DMS153 (cell line): ENCODE measurements around the gene RASGRF1.

ENCODE experiments used
- DNase-seq: peaks from one replicate; lab custom pipeline; 2025; lab: John Stamatoyannopoulos, UW

The RASGRF1 gene

DNA sequence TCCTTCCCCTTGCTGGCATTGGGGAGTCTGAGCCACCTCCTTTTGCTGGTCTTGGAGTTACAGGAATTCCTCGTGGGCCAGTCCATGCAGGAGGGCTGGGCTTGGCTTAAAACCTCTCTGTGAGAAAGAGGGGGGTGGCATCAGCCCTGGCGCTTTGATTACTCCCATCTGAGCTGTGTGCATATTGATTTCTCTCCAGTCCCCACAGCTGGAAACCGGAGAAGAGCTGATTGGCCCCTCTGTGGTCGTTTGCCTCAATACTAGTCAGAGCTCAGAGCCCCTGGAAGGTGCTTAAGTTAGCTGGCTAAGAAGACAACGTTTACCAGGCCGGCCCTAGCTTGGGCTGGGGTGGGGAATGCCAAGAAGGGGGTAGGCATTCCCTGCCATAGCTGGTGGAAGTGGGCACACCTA is 4.0 kb upstream of the RASGRF1 start:
- DNase-seq: no peak

DNA sequence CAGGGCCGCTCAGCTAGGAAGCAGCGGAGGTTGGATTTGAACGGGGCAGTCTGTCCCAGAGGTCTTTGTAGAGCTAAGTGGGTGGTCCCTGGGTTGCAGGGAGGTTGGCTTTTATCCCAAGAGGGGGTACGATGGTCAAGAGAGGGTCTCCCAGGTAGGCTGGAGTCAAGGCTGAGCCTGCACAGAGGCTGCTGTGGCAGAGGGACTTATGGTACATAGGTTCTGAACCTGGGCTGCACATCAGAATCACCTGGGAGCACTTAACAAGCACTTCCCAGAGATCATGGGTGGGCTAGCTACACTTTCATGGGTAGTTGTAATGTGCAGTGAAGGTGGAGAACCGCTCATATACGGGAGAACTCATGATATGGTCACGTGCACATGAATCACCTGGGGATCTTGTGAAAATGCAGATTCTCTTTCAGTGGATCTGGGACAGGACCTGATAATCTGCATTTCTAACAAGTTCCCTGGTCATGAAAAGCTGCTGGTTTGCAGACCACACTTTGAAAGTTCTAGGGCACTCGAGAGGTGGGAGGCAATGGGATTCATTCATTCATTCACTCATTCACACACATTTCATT is 2.9 kb upstream of the RASGRF1 start:
- DNase-seq: no peak

DNA sequence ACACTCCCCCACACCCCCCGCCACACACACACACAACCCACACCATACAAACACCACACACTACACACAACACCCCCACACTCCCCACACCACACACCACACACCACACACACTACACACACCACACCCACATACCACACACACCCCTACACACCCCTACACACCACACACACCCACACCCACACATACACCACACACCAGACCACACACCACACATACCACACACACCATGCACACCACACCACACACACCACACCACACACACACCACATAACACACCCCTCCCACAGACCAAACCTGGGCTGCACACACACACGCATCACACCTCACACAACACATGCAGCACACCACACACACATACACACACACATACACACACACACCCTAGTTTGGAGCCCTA is 1.8 kb upstream of the RASGRF1 start:
- DNase-seq: no peak

DNA sequence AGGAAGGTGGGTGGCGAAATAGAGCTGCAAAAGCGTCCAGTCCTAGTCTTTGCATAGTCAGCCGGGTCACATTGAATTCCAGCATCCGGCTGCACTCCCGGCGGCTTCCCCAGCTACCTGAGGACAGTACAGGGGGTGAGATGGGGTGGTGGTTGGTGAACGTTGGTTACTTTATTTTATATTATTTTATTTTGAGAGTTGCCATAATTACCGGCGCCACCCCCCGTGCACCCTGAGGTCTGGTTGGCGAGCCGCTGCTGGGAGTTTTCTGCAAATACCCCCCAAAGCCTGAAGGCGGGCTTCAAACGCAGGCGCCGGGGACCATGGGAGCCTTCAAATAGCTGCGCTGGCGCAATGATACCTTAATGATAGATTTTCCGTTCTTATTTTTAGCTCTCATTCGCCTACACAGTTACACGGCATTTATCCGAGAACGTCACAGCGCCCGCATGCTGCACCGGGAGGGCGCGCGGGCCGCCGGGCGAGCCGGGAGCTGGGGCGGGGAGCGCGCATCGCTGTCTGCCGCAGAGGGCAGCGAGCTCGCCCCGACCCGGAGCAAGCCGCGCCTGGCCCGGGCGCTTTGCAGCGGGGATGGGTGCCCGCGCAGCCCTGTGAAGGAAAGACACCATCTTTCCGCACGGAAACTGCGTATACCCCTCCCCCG is 756 bp upstream of the RASGRF1 start:
- DNase-seq: no peak

DNA sequence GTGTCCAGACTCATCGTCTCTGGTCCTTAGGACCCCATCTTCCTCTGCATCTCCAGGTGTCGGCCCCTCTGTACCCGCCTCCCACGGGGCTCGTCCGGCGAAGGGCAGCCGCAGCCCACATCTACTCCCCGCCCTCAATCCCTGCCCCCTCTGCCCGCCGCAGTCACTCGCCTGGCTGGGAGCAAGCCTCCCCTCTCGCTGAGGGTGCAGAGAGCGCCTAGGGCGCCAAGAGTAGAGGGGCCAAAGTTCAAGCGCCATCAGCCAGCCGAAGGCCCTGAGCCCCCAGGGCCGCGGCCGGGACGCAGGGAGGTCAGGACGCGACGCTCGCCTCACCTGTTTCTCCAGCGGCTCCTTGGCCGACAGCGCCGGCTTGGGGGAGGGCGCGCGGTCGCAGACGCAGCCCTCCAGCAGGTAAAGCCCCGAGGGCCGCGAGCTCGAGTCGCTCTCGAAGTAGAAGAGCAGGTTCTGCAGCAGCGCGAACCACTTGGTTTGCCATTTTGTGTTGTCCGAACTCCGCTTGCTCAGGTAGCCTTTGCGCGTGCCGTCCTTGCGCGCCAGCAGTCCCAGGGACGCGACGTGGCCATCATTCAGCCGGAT is 592 bp downstream of the RASGRF1 start:
- DNase-seq: no peak

DNA sequence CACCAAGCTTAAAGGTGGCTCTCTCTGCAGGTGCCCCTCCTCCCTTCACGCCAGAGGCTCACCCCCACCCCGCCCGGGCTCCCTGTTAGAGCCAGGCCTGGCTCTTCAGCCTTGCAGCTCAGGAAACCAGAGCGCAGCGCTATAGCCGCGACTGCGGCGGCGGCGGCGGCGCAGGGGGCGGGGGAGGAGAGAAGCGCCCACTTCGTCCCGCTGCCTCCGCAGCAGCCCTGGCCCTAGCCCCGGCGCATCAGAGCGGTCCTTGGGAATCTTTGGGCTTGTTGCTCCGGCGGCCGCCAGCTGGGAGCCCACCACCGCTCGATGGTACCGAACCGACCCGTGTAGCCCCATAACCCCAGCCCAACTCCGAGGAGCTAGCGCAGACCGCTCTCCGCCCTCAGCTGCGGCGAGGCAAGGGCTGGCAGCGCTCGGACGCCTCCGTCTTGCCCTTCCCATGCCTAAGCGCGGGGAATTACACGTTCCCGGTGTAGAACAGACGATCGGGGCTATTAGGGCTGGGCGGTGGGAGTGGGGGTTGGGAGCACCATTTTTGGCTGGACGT is 1.2 kb downstream of the RASGRF1 start:
- DNase-seq: no peak

DNA sequence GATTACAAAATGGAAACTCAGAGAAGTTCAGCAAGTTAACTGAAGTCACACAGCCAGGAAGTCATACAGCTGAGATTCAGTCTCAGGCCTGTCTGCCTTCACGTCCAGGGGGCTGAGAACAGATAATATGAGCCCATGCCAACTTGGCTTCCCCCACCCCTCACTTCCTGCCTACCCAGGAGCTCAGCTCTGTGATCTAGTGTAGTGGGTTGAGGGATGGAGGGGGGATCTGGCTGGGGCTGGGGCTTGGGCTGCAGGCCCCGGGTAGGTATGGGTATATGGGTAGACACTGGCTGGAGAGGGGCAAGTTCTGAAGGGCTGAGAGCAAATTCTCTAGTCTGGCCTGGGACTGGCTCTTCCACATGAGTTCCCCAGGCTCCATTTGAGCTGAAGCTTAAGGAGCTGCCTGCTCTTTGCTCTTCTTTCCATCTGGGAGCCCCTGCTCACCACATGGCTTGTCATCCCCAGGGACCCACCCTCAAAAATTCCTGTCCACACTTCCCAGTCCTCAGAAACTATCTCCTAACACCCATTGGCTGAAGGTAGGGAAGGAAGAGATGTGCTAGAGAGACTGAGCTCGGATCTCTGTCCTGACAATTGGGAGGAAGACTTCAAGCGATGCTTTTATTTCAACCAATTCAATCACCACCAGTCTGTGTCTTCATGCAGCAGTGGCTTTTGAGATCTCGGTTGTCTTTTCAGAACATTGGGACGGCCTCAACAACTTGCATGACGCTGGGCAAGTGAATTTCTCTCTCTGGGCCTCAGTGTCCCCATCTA is 2.0 kb downstream of the RASGRF1 start:
- DNase-seq: no peak

DNA sequence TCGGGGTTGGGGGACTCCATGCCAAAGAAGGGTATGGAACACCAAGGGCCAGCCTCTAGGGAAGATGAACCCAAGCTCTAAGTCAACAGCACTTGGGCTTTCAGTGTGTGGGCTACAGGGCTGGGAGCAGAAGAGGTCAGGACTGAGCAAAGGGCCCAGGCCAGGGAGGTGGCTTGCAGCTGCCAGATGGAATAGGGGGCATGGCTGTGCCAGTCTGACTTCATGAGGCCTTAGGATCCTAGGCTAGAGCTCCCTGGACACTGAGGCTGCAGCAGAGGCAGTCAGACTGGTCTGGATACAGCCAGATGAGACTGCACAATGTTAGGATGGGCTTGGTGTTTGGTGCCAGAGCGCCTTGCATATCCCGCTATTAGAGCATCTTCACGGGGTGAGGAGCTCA is 3.8 kb downstream of the RASGRF1 start:
- no peak for DNase-seq

DNA sequence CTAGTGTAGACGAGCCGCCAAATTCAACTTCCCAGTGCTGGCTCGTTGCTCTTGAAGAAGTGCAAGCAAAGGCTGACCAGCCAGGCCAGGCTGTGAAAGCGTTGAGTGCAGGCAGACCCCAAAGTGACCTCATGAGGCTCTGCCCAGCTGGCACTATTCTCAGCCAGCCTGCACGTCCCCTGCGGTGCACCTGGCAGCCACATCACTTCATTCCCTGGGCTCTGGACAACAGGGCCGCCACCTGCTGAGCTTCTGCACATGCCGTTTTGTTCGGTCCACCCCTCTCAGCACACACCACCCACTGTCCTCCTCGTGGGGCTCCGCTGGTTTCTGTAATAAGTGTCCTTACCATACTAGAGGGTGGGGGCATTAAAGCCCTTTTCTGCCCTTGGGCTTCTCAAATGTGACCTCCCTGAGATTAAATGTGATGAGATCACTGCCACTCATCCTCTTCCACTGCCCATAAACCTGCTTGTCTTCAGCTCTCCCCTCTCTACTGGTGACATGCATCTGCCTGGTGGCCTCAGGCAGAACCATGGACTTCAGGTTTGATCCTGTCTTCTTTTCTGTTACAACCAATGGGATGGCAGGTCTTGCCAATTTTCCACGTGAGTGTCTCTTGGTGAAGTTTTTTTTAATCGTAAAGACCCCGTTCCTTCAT is 6.1 kb downstream of the RASGRF1 start:
- DNase-seq: no peak

DNA sequence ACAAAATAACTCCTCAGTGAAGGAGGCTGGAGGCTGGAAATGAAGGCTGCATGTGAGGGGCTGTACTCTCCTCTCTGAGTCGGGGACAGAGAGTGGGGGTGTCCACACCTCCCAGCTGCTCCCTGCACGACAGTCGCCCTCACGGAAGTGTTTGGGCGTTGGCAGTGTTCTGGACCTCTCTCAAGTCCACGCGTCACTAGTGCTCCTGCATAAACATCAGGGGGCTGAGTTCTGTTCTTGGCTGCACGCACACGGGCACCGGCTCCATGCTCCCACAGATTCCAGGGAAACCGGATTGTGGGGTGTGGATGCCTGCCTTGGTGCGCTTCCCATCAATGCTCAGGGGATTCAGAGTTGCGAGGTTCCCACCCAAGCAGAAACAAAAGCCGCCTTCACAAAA is 7.4 kb downstream of the RASGRF1 start:
- DNase-seq: no peak

DNA sequence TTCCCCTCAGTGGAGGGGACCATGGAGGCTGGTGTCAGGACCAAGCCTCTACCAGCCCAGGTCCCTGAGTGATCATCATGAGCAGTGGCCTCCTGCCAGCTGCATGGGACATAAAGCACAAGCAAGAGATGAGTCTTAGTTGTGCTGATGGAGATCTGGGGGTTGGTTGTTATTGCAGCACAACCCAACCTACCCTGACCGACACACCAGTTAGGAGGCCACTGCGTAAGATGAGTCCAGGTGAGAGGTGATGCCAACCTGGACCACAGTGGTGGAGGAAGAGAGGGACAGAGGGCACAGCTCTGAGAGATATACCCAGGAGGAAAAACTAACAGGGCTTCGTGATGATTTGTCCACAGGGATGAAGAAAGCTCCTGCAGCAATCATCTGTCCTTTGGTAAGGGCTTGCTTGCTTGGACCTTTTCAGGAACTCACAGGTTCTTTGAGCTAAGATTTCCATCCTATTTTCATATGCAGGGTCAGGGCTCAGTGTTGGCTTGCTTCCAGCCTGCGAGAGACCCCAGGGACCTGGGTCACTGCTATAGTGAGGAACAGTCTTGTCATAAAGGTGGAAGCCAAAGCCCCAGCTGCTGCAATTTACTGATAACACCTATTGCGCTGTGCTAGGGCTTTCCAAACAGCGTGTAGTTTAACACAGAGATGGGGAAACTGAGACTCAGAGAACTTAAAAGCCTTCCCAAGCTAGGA is 8.1 kb downstream of the RASGRF1 start:
- no peak for DNase-seq

DNA sequence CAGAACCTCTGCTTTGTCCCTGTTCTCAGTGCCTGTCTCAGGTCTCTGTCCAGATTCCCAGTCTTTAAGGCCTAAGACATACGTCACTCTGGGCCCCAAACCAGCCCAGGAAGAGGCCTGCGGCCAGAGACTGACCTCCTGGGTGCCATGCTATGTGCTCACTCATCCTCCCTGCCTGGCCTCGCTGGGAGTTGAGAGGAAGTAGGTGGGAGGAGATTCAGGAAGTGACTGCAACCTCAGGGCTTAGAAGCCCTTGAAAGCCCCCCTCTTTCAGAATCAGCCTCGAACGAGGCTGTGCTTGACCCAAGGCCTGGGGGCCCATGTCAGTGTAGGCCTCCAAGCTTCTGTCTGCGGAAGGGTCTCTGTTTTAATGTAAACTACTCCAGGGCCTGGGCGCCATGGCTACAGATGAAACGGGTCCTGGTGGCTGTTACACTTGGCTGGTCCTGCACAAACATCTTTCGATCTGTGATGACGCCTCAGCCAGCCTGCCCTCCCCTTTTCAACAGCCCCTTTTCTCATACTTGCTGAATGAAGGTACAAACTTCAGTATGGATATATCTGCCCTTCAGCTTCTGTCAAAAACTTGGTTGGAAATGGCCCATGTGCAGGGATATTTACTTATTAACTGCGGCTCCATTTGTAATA is 11.7 kb downstream of the RASGRF1 start:
- DNase-seq: no peak

DNA sequence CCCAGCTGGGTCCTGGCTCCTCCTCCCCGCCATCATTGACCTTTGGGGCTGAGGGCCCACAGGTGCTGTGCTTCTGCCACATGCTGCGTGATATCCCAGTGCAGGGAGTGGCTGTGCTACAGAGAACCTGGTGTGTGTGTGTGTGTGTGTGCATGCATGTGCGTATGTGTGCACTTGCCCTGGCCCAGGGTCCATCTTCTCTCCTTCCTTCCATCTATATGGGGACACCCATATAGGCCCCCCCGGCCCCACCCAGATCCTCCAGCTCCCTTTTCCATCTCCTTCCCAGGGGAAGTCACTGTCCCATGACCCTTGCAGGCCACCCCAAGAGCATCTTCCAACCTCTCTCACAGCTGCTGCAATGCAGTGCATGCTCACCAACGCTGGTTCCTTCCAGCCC is 12.6 kb downstream of the RASGRF1 start:
- no peak for DNase-seq

DNA sequence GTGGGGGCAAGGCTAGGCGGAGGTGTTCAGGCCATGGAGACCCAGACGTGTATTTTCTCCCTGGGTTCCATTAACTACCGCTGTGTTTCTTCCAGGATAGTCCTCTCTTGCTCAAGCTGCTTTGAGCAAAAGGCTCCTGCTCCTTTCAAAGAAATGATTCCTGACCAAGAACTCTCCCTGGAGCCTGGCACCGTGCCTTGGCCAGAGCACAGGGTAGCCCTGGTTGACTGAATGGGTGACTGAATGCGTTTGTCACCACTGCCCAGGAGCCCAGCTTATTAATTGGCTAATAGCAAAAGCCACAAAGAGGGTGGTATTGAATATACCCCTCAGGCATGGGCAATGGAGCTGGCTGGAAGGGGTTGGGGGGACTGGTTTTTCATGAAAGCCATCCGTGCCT is 13.9 kb downstream of the RASGRF1 start:
- no peak for DNase-seq

DNA sequence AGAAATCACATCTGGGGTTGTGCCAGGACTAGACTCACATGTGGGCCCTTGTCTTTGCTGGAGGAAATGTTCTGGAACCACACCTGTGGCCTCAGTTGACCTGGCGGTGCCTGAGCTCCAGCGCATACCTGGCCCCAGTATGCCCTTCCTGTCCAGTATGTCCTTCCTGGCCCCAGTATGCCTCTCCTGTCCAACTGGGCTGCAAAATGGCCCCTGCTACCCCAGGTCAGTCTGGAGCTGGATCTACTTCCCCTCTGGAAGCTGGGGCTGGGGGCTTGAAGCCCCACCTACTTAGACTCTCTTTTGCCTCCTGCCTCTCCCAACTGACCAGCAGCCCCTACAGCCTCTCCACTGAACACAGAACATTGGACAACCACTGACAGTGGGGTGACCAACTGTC is 15.3 kb downstream of the RASGRF1 start:
- DNase-seq: no peak

DNA sequence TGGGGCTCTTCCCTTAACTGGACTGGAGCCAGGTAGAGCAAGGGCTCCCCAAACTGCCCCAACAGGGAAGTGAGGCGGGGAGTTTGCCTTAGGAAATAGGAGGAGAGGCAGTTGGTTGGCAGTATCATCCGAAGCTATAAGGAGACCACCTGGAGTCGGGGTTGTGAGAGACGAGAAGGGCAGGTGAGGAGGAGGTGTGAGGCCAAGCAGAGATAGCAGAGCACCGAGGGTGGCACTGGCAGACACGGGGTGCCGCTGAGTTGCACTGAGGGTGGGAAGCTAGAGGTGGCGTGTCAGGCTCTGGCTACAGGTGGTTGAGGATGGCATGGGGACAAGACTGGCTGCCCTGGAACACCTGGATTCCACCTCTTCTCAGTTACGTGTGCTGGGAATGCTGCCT is 17.2 kb downstream of the RASGRF1 start:
- no peak for DNase-seq

DNA sequence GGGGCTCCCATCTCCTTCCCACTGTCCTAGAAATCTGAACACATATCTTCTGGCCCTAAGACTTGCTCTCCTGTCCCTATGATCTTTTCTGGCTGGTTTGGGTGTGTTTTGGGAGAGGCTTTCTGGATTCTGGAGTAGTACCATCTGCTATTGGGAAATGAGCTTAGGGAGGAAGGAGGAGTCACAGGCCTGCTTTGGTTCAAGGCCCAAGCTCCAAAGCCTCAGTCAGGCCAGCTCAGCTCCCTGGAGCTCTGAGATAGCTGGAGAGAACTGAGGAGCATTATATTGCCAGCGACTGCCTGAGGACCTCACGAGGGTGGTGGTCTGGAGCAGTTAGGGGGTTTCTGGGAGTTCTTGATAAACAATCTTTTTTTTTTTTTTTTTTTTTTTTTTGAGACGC is 18.7 kb downstream of the RASGRF1 start:
- DNase-seq: no peak

DNA sequence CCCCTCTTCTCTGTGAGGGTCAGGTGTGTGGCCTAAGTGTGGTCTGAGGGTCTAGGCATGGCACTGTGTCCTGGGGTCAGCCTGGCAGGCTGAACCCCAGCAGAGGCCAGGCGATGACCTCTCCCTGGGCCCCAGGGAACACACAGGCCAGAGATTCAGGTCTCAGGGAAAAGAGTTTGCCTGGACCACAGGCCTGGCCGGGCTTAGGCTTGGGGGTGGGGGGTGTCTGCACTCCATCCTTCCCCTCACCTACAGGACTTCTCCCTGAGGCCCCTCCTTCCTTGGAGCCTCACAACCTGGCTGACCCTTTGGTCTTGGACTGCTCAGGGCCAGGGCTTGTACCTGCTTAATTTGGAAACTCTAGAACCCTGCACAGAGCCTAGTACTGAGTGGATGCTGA is 21.8 kb downstream of the RASGRF1 start:
- no peak for DNase-seq

DNA sequence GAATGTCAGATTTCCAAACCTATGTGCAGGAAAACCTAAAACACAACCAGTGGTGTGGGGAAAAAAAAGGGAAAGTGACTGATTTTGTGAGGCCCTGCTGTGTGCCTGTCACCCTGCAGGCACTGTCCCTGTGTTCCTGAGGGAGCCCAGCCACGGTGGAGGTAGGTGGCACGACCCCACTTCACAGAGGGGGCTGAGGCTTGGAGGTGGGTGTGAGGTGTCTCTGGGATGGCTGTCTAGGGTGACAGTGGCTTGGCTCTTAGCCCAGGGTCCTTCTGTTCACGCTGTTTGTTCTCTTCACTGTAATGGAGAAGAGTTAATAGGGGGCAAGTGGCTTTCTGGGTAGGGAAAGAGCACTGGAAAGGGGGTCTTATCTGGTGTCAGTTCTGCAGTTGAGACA is 22.6 kb downstream of the RASGRF1 start:
- no peak for DNase-seq

DNA sequence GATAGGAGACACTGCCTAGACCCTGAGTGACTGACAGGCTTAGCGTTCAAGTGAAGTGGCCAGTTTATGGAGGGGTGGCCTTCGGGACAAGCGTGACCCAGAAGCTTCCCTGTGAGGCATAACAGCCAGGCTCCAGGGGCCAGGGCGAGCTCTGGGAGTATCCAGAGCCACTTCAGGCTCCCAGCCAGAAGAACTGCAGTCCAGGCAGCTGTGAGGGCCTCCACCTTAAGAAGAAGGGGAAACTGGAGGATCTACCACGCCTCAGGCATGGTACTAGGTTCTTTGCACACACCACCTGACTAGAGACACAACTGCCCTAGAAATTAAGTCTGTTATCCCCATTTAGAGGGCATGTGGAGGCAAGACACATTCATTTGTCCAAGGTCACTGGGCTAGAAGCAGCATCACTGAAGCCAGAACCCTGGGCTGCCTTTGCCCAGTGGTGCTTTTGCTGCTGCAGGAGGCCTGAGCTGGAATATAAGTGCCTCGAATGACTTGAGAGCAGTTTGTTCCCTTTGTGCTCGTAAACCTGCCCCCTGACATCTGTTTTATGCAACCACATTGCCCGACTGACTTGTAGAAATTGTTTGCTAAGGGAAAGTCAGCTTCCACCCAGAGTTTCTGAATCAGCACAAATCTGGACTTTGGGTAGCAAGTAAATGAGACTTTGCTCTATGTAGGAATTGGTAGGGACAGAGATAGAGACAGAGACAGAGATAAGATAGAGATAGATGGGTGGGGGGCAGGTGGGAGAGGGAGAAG is 23.3 kb downstream of the RASGRF1 start:
- DNase-seq: no peak
